GM21619 (cell line): ENCODE results near the gene ROCK1.
"Not testable (repeated sequence)": the region's sequence is repeated elsewhere in the genome, so short reads cannot be mapped to it uniquely, and the experiment has no call there.

Source experiments
- ATAC-seq: cut with Tn5 transposase; IDR thresholded peaks from one replicate; pipeline ENCODE4 v1.9.1; 2021; ENCODE audit not compliant: unreplicated experiment

Gene ROCK1

DNA sequence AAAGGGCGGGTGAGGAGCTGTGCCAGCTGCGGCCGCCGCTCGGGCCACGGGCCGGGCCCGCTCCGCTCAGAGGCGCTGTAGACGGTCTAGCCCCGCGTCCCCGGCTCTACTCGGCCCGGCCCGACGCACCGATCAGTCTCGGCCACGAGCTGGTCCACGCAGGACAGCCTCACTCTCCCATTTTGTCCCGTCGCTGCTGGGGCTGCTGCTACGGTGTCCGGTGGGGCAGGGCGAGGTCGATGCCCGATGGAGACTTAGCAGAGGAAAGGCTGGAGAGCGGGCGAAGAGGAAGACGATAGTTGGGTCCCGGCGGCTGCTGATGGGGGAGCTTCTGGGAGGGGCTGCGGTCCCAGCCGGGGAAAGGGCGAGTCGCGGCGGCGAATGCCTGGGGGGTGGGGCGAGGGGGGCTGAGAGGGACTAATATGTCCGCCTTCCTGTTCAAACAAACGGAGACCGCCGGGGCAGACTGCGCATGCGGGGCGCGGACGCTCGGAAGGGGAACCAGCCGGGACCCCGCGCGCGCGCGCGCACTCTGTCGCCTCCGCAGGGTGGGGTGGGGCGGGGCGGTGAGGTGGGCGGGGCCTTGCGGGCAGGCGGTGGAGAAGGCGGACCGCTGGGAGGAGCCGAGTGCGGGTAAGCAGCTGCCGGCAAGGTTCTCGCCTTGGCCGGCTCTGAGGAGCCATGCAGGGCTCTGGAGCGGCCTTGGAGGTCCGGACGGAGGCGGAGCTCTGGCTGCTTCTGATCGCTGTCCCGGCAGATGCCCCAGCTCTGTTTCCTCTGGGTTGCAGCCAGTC is at the start of gene ROCK1:
Gene ROCK1 (minus strand): TSS at position 468 of the 794 bp plus-strand sequence. CDS start 903 bp downstream, outside the sequence.
- peak; percentile 88 for ATAC-seq

DNA sequence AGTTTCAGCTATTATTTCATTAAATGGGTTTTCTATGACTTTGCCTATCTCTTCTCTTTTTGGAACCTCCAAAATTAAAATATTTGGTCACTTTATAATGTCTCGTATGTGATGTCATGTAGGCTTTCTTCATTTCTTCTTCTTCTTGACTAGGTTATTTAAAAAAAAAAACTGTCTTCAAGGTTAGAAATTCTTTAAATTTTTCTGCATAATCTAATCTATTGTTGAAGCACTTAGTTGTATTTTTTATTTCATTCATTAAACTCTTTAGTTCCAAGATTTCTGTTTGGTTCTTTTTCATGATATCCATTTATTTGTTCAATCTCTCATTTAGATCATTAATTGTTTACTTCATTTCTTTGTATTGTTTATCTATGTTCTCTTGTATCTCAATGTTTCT is 43.8 kb upstream of the ROCK1 start:
- ATAC-seq: no peak

DNA sequence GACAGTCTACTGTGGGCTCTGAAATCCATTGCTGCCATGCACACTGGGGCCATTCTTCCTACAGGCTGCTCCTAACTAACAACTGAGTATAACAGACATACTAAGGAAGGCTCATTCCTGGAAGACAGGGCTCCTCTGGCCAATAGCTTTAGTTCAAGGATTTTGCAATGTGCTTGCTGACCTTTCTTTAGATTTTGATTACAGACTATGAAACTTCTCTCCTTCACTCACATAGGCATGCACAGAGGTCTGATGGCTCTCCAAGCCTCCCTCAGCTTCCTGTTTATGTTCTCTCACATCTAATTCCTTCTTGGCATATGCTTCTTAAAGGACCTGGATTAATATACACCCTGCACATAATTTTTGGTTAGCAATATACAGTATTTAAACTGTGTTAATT is 34.4 kb upstream of the ROCK1 start:
- ATAC-seq: no peak

DNA sequence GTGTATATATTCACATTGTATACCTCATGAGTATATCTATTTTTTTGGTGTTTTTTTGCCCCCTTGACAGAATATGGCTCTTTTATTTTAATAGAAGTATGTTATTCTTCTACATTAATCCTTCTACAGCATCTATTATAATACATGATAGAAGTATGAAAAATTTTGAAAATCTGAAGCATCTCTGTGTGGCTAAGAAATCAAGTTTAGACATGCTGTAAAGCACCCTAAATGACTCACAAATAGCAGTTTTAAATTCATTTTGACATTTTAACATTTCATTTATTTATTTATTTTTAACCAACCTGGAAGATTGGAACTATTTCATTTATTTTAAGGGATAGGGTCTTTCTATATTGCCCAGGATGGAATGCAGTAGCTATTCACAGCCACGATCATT is 33.8 kb upstream of the ROCK1 start:
- no peak for ATAC-seq

DNA sequence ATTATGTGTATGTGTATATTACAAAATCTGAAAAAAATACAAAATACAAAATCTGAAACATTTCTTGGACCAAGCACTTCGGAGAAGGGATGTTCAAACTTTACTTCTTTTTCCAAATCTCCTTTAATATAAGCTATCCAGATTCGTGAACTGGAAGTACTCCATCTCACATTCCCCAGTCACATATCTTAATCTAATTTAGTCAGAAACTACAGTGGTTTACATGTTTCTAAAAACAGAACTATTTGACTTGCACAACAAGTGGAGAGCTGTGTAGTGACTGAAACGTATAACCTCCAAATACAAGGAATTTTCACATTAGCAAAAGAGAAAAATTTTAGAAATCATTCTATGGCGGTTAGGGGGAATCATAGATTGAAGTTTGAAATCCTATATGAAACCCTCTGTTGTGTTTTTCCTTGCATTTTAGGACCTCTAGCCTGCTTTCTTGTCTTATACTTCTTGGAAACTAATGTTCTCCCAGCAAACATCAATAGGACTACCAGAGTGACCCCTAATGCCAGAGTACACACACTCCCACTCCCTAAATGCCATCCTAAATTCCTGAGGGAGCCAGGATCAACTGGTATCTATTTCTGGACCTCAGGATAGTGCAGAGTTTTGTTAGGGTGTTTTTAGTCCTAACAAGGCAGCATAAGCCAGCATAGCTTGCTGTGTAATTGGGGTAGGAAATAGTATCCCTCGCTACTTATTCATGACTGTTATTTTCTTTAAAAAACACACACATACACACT is 30.2 kb upstream of the ROCK1 start:
- no peak for ATAC-seq

DNA sequence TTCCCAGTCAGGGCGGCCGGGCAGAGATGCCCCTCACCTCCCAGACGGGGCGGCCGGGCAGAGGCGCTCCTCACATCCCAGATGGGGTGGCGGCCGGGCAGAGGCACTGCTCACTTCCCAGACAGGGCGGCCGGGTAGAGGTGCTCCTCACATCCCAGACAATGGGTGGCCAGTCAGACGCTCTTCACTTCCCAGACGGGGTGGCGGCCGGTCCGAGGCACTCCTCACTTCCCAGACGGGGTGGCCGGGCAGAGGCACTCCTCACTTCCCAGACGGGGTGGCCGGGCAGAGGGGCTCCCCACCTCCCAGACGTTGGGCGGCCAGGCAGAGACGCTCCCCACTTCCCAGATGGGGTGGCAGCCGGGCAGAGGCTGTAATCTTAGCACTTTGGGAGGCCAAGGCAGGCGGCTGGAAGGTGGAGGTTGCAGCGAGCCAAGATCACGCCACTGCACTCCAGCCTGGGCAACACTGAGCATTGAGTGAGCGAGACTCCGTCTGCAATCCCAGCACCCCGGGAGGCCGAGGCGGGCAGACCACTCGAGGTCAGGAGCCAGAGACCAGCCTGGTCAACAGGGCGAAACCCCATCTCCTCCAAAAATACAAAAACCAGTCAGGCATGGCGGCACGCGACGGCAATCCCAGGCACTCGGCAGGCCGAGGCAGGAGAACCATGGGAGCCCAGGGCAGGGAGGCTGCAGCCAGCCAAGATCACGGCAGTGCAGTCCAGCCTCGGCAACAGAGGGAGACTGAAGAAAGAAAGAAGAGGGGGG is 26.3 kb upstream of the ROCK1 start:
- not testable (repeated sequence) for ATAC-seq

DNA sequence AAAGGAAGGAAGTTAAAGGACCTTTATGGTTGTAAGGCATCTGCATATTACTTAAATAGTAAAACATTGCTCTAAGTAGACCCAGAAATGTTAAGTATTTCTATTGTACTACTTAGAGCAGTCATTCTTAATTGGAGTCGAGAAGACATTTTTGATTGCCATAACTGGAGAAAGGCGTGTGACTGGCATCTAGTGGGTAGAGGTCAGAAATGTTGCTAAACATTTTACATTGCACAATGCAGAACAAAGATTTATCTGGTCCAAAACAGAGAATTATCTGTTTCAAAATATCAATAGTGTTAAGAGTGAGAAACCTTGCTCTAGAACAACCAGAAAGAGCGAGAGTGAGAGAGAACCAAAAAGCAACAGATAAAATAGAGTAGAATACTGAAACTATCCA is 23.3 kb upstream of the ROCK1 start:
- ATAC-seq: no peak

DNA sequence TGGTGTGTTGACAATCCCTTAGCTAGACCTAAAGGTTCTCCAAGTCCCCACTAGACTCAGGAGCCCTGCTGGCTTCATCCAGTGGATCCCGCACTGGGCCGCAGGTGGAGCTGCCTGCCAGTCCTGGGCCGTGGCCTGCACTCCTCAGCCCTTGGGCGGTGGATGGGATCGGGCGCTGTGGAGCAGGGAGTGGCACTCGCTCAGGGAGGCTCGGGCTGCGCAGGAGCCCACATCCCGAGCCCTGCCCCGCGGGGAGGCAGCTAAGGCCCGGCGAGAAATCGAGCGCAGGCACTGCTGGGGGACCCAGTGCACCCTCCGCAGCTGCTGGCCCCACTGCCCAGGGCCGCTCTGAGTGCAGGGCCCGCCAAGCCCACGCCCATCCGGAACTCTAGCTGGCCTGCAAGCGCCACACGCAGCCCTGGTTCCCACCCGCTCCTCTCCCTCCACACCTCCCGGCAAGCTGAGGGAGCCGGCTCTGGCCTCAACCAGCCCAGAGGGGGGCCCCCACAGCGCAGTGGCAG is 20.8 kb upstream of the ROCK1 start:
- ATAC-seq: no peak

DNA sequence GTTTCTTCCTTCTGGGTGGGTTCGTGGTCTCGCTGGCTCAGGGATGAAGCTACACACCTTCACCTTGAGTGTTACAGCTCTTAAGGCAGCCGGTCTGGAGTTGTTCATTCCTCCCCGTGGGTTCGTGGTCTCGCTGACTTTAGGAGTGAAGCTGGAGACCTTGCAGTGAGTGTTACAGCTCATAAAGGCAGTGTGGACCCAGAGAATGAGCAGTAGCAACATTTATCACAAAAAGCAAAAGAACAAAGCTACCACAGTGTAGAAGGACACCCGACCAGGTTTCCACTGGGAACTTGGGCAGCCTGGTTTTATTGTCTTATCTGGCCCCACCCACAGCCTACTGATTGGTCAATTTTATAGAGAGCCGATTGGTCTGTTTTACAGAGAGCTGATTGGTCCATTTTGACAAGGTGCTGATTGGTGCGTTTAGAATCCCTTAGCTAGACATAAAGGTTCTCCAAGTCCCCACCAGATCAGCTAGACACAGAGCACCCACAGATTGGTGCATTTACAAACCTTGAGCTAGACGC is 20.1 kb upstream of the ROCK1 start:
- ATAC-seq: no peak

DNA sequence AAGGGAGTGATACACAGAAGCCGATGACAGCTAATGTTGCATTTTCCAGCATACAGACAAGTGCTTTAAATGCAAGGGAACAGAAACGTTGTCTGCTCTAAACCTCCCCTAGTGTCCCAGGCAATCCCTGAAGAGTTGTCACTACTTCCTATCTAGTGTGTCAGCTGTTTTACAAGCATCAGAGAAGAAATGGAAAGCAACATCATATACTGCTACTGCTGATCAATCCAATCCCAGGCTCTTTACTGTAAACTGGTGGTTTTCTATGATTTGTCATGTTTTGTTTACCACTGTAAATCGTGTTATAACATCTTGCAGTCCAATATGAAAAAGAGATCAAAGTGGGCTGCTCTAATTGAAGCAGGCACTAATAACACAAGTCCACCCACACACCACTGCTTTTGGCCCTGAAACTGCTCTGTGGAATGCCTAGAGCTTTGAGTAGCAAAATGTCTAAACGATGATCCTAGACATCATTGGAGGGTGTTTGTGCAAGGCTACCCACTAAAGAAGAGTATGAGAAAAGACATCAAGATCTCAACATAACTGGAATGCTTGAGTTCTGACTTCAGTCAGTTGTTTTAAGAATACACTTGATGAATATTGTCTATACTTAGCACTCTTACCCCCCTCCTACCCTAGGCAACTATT is 18.1 kb upstream of the ROCK1 start:
- no peak for ATAC-seq

DNA sequence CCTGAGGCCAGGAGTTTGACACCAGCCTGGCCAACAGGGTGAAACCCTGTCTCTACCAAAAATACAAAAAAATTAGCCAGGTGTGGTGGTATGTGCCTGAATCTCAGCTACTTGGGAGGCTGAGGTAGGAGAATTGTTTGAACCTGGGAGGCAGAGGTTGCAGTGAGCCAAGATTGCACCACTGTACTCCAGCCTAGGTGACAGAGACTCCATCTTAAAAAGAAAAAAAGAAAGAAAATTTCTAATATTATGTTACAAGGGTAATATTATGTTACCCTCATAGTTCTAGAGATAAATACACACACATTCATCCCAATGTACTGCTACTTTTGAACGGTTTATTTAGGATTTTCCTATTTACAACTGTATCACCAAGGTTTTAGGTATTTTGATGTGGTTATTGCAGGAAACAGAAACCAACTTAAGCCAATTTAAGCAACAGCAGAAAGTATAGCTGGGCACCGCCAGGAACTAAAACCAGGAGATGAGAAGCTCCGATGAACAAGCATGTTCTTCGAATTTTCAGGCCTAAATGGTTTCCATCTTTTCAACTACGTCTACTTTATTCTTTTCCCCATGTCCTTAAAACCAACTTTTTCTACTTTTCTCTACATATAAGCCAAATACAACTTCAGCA is 11.8 kb upstream of the ROCK1 start:
- ATAC-seq: no peak

DNA sequence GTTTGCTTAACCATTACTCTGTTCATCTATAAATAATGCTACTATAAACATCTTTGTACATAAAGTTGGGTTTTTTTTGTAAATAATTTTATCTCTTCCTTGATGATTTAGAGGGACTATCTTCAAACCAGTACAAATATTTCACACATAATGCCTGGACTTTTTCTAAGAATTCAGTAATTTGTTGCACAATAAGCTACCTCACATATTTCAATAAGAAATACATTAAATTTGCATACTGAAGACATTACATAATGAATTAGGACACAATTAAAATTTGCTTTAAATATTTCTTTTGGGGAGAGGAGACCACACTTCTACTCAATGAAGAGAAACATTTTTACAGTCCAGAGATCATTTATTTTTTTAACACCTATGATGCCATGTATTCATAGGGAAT is 7.2 kb upstream of the ROCK1 start:
- no peak for ATAC-seq

DNA sequence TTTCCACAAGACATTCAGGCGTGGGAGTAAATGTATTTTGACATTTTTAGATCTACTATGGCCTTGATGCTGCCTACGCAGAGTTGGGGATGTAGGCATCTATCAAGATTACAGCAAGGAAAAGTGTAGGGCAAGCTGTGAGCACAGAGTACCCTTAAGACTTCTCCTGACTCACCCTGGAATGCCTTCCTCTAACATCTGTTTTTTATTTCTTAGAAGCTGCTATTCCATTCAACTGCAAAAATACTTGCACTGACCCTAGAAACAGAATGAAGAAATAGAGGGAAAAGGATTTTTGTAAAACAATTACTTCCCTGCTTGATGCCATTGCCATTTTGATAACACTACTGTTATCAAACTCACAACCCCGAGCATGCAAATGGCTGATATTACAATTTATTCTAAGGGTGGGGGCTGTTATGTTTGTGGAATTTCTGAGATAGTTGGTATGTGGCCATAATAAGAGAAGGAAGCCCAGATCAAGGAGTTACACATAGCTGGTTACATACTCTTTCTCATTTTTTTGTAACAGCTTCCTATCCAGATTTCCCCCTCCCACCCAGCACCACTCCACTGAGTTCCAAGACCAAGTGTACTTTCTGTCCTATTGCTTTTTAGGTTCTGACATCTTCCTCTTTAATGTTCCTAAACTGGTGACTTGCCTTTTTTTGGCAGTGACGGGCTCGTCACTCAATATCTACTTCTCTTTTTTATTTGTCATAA is 6.0 kb upstream of the ROCK1 start:
- ATAC-seq: no peak

DNA sequence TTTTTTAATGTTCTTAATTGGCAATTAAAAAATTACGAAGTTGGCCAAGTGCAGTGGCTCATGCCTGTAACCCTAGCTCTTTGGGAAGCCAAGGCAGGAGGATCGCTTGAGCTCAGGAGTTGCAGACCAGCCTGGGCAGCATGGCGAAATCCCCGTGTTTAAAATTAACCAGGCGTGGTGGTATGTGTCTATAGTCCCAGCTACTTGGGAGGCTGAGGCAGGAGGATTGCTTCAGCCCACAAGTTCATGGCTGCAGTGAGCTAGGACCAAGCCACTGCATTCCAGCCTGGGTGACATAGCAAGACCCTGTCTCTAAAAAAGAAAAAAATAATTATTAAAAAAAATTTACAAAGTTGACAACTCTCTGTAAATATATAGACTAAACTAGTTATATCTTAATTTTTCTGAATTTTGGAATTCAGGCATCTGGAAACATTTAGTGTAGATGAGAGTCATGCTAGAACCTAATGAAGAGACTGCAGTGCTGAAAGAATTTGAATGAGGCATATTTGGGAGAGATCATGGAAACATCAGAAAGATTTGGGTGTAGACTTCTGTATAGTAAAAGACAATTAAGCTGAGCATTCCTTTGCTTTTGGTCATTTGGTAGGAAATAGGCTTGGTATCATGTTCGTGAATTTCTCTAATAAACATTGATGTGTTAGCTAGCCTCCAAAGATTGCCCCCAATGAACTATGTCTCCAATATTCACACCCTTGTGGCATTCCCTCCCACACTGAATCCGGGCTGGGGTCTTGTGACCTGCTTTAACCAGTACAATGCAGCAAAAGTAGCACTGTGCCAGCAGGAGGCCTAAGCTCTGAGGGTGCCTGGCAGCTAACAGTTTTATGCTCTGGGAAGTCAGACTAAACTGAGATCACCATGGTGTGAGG is 4.2 kb upstream of the ROCK1 start:
- ATAC-seq: no peak

DNA sequence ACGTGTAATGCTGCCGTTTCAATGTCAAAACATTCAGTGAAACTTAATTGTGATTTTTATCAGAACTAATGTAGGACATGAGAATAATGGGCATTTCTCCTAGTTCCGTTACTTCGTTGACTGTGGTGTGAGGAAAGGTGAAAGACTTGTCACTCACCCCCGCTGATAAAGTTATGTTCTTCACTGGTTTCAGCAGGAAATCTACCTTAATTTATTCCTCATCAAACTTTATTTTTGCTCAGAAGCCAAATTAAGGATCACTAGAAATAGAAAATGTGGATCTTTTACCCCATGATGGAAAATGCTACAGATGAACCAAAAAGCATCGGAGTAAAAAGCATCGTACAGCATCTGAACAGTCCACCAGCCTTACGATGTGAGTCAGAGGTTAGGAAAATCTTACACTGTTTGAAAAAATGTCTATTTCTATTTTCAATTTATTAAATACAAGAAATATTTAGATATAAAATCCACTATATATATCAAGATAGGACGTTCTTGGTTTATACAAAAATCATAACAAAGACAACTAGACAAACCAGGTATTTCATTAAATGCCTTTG is 1.0 kb upstream of the ROCK1 start:
- ATAC-seq: no peak

DNA sequence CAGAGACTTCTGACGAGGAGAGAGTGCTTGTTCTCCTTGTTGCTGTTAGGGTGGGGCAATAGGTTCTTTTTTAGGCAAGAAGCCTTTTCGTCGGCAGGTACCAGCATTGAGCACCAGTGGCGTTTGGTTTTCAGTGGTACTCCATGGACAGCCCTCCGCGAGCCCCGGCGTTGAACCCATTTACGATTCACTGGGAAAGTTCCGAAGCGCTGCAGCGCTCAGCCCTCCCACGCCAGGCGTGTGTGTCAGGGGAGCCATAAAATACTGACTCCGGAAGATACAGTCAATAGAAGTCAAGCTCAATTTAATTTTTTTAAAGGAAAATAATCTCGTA is 494 bp upstream of the ROCK1 start:
- ATAC-seq: no peak

DNA sequence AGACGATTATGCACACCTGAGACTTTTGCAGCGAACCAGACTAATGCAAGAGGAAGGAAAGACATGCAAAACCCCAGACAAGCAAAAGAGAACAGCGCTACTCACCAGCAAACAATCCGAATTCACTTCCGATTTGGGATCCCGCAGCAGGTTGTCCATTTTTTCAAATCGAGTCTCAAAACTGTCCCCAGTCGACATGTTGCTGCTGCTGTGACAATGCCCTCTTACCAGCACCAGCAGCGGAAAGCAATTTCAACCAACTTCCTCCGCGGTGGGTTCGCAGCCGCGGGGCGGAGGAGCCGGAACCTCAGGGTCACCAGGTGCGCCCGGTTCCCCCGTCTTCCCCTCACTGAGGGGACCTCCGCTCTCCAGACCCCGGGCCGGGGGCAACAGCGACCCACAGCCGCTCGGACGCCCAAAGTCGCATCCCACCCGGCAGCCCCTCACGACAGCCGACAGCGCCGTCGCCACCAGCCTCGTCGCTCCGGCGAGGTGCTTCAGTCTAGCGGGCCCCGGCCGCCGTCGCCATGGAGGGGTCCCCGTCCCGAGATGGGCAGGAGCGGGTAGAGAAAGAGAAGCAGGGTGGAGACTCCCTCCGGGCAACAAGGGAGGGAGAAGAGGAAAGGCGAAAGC is 784 bp downstream of the ROCK1 start:
- ATAC-seq: peak; percentile 30
